ENCODE measurements around the gene TLE3.

The TLE3 gene

DNA sequence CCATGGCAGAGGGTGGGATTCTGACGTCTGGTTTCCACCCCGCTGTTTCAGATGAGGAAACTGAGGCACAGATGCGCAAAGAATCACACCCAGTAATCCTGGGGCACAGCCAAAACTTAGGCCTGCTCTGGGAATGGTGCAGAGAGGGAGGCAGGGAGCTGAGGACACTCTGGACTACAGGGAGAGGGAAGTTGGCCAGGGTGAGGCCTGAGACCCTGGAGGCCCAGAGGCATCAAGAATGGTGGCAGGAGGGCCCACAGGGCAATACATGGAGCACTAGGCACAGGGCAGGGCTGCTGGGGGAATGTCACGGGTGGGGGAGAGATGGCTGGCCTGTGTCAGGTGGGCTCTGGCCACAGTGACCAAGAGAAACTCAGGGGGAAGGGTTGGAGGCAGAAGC, 63.6 kb downstream of the TLE3 start:
- in situ Hi-C loops (cut with HindIII; ENCODE audit: low sequenced_read_pairs): no loop called here
- DNase-seq (ENCODE audit: low read depth, low spot score): no peak
- TF ChIP-seq, protein P1, sequence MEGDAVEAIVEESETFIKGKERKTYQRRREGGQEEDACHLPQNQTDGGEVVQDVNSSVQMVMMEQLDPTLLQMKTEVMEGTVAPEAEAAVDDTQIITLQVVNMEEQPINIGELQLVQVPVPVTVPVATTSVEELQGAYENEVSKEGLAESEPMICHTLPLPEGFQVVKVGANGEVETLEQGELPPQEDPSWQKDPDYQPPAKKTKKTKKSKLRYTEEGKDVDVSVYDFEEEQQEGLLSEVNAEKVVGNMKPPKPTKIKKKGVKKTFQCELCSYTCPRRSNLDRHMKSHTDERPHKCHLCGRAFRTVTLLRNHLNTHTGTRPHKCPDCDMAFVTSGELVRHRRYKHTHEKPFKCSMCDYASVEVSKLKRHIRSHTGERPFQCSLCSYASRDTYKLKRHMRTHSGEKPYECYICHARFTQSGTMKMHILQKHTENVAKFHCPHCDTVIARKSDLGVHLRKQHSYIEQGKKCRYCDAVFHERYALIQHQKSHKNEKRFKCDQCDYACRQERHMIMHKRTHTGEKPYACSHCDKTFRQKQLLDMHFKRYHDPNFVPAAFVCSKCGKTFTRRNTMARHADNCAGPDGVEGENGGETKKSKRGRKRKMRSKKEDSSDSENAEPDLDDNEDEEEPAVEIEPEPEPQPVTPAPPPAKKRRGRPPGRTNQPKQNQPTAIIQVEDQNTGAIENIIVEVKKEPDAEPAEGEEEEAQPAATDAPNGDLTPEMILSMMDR (IDR thresholded peaks at IDR 0.05; ENCODE audit: low read depth, low read length): no peak
- no peak overlapping the region for H3K4me3 ChIP-seq (ENCODE audit: low read depth, low read length)

DNA sequence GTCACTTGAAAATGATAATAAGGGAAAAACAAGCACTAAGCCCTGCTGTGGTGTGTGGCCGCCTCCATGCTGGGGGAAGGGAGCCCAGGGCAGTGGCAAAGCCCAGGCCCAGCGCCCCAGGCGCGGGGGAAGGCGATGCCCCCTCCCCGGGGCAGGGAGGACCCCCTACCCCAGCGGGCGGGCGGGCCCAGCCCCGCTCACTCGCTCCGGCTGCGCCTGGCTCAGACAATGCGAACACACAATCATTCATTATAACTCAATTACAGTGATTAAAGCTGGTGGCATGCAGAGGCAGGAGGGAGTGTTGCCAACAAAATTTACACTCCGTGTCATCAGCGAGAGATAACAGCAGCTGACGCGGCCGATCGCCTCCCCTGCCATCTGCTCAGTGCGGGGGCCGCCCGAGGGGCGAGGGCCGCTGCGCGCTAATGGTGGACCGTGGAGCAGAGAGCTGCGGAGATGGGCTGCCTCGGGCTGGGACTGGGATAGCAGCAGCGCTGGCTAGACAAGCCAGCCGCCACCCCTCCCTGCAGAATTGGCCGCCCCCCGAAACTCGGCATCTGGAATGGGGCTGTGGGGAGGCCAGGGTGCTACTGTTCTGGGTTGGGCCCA, 64.1 kb downstream of the TLE3 start:
- H3K4me3 ChIP-seq (ENCODE audit: low read depth, low read length): no peak overlapping the region
- no peak for DNase-seq (ENCODE audit: low read depth, low spot score)
- TF ChIP-seq, protein P1 (IDR thresholded peaks at IDR 0.05; ENCODE audit: low read depth, low read length): no peak
- in situ Hi-C loops (cut with HindIII; ENCODE audit: low sequenced_read_pairs): no loop called here

DNA sequence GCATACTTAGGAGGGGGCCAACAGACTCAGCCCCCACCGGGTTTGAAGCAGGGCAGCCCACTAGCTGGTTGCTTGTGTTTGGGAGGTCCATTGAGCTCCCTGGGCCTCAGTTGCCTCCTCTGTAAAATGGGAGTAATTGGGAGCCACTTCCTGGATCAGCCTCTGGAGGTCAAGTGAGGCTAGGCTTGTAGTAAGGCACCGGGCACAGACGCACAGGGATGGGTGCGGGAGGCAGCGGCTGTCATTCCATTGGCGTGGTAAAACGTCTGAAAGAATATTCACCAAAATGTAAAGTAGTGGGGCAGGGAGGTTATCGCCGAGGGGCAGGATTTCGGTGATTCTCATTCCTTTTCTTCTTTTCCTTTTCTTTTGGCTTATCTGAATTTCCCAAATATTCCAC, 64.6 kb downstream of the TLE3 start:
- no peak for DNase-seq (ENCODE audit: low read depth, low spot score)
- TF ChIP-seq, protein P1 (IDR thresholded peaks at IDR 0.05; ENCODE audit: low read depth, low read length): no peak
- H3K4me3 ChIP-seq (ENCODE audit: low read depth, low read length): no peak overlapping the region
- in situ Hi-C loops (cut with HindIII; ENCODE audit: low sequenced_read_pairs): no loop called here

DNA sequence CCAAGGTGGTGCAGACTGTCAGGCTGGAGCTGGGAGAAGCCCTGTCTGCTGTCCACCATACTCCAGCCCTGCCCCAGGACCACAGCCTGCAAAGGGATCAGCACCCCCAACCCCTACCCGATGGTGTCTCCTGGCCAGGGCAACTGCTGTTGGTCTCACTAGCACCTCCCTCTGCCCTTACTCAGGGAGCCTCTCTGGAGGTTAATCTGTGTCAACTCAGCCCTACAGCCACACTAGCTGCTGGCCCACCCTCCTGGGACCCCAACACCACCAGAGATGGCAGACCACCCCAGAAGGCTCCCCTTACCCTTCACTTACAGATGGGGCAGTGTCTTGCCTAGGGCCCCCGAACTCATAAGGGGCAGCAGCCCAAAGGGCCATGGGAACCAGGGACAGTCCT, 65.2 kb downstream of the TLE3 start:
- DNase-seq (ENCODE audit: low read depth, low spot score): no peak
- in situ Hi-C loops (cut with HindIII; ENCODE audit: low sequenced_read_pairs): no loop called here
- TF ChIP-seq, protein P1 (IDR thresholded peaks at IDR 0.05; ENCODE audit: low read depth, low read length): no peak
- no peak overlapping the region for H3K4me3 ChIP-seq (ENCODE audit: low read depth, low read length)

DNA sequence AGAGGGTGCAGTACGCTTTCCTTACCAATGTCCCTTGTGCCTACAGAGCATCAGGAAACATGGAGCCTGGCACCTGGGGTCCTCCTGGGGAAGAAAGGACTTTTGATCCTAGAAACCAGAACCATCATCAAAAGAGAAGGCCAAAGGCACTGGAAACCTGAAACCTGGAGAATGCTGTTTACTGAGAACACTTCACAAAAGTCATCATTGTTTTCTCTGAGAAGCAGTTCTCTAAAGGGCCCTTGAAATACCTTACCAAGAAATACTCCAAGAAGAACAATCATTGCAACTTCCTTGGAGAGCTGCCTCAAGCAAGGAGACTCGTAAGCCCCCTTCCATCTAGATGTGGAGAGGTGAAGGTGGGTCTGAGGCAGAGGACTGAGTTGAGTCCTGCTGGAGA, 66.0 kb downstream of the TLE3 start:
- no peak overlapping the region for H3K4me3 ChIP-seq (ENCODE audit: low read depth, low read length)
- in situ Hi-C loops (cut with HindIII; ENCODE audit: low sequenced_read_pairs): no loop called here
- TF ChIP-seq, protein P1 (IDR thresholded peaks at IDR 0.05; ENCODE audit: low read depth, low read length): no peak
- DNase-seq (ENCODE audit: low read depth, low spot score): no peak

DNA sequence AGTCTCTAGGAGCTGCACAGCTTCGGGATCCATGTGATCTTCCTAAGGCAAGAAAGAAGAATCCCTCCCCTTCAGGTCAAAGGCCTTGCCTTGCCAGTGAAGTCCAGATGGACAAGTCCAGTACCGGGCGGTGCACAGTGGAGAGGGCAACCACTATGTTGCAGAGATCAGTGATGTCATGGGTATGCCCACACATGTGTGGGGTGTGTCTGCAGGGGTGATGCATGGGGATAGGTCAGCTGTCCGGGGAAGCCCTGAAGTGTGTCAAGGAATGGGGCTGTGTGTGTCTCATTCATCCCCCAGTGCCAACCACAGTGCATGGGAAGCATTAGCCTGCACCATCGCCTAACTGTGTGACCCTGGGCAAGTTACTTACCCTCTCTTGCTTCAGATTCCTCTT, 66.5 kb downstream of the TLE3 start:
- in situ Hi-C loops (cut with HindIII; ENCODE audit: low sequenced_read_pairs): no loop called here

More for the DNA sequence above, 66.5 kb downstream of the TLE3 start:
- no peak overlapping the region for H3K4me3 ChIP-seq (ENCODE audit: low read depth, low read length)
- DNase-seq (ENCODE audit: low read depth, low spot score): no peak
- TF ChIP-seq, protein P1 (IDR thresholded peaks at IDR 0.05; ENCODE audit: low read depth, low read length): no peak

Measured in astrocyte of the spinal cord (primary cell).